Panc1 (cell line): ENCODE measurements around the gene CSH1. TPM values are rescaled to one million over a fixed set of nuclear protein-coding genes. Genes with fewer than 3 reads are reported as not detected.

Experiments
- ATAC-seq: fragments of 200-7000 bp; cut with Tn5 transposase; 2 replicates; pipeline ENCODE4 v1.9.1; 2020; ENCODE audit warnings: mild to moderate bottlenecking, moderate library complexity
- BruUV-seq: library from RNA; stranded (reverse); fragments of 400-500 nt; replicated peaks from 2 replicates; lab custom pipeline; 2021; lab: Mats Ljungman, UMichigan
- CTCF ChIA-PET: fragments of 300-600 bp; sonication (Branson Sonifier 250); formaldehyde crosslinking; loops from one replicate; lab custom pipeline; 2022; ENCODE audit warnings: antibody characterized with exemption; lab: Charles Lee
- POLR2A ChIA-PET: fragments of 300-600 bp; sonication (Branson Sonifier 250); formaldehyde crosslinking; loops from one replicate; lab custom pipeline; 2022; ENCODE audit warnings: antibody characterized with exemption; lab: Charles Lee
- DNase-seq: peaks from one replicate; pipeline ENCODE4 v3.0.0-alpha.2; 2010; ENCODE audit warnings: low read depth, low spot score
- H3K27ac ChIP-seq: 2 replicates; pipeline ENCODE4 v1.5.1; 2011; ENCODE audit warnings: mild to moderate bottlenecking, low read length, inconsistent platforms
- H3K27me3 ChIP-seq: fragments of 200-500 bp; sonication (Bioruptor generic); 2 replicates; pipeline ENCODE4 v1.6.0; 2014; ENCODE audit warnings: low read length, inconsistent platforms; ENCODE audit not compliant: control insufficient read depth, insufficient read depth
- H3K36me3 ChIP-seq: fragments of 200-500 bp; sonication (Bioruptor generic); 2 replicates; pipeline ENCODE4 v1.5.1; 2014; ENCODE audit warnings: inconsistent platforms, mild to moderate bottlenecking, low read length, moderate library complexity; ENCODE audit not compliant: control insufficient read depth, insufficient read depth
- H3K4me1 ChIP-seq: 2 replicates; pipeline ENCODE4 v1.5.1; 2011; ENCODE audit warnings: inconsistent platforms, mild to moderate bottlenecking, low read length, moderate library complexity; ENCODE audit not compliant: control insufficient read depth, insufficient read depth
- H3K4me3 ChIP-seq, 2 experiments: 2 replicates each; pipeline ENCODE4 v1.5.1; 2011 to 2012; ENCODE audit warnings: low read depth in 2 of 2, low read length in 2 of 2, mild to moderate bottlenecking in 2 of 2, inconsistent platforms in 1 of 2, moderate library complexity in 1 of 2
- H3K9me3 ChIP-seq: fragments of 200-500 bp; sonication (Bioruptor generic); 2 replicates; pipeline ENCODE4 v1.5.1; 2014; ENCODE audit warnings: low read depth, mild to moderate bottlenecking, inconsistent platforms, low read length, moderate library complexity; ENCODE audit not compliant: control insufficient read depth, insufficient read depth
- POLR2AphosphoS5 ChIP-seq: IDR thresholded peaks from 2 replicates; pipeline ENCODE4 v1.6.1; 2012; ENCODE audit warnings: mild to moderate bottlenecking, low read depth, low read length, moderate library complexity
- SIN3A ChIP-seq: IDR thresholded peaks from 2 replicates; pipeline ENCODE4 v1.6.1; 2012; ENCODE audit warnings: low read depth, mild to moderate bottlenecking, low read length, moderate library complexity, borderline replicate concordance; ENCODE audit not compliant: insufficient read depth
- TCF7L2 ChIP-seq: IDR thresholded peaks from 2 replicates; pipeline ENCODE4 v1.6.1; 2011; ENCODE audit warnings: mild to moderate bottlenecking, low read depth, low read length, inconsistent platforms
- in situ Hi-C: cut with HindIII; loops from 2 replicates; pipeline ENCODE4 v1.10.0; 2016; ENCODE audit warnings: low sequenced_read_pairs, low pct_unique_long_range_greater_than_20kb
- intact Hi-C: fragments of 100-400 bp; cut with micrococcal nuclease; formaldehyde crosslinking; loops from one replicate; pipeline ENCODE4 v1.10.0; 2022; ENCODE audit not compliant: unreplicated experiment
- total RNA-seq: library from RNA; stranded (reverse); gene quantifications from one replicate; pipeline ENCODE4 v1.2.1, GENCODE V29; 2021; ENCODE audit not compliant: unreplicated experiment
- TF ChIP-seq, protein P1 (sequence below): fragments of 450-650 bp; IDR thresholded peaks from 2 replicates; pipeline ENCODE4 v1.5.1; 2017; ENCODE audit warnings: mild to moderate bottlenecking
- TF ChIP-seq, protein P2 (sequence below), 2 experiments: IDR thresholded peaks; 2 replicates each; pipeline ENCODE4 v1.6.1; 2011 to 2012; ENCODE audit warnings: low read depth in 2 of 2, control low read depth in 1 of 2, low read length in 1 of 2, mild to moderate bottlenecking in 1 of 2, moderate library complexity in 1 of 2; ENCODE audit not compliant: insufficient read depth in 1 of 2

CSH1 gene
- total RNA-seq, 1 experiment from 2014 or later, result not detected

- intact Hi-C loops (no loop called here), in situ Hi-C loops (no loop called here)
- DNase-seq (no peak), ATAC-seq (no peak)
- Histone ChIP-seq H3K4me3 (no peak overlapping the region), H3K27ac (no peak overlapping the region), H3K36me3 (no peaks in the 10 kb centered on the region), H3K9me3 (no peaks in the 10 kb centered on the region), H3K27me3 (no peaks in the 10 kb centered on the region), H3K4me1 (no peaks in the 10 kb centered on the region)
- TF ChIP-seq SIN3A, result no peak
- TF ChIP-seq, protein P1, sequence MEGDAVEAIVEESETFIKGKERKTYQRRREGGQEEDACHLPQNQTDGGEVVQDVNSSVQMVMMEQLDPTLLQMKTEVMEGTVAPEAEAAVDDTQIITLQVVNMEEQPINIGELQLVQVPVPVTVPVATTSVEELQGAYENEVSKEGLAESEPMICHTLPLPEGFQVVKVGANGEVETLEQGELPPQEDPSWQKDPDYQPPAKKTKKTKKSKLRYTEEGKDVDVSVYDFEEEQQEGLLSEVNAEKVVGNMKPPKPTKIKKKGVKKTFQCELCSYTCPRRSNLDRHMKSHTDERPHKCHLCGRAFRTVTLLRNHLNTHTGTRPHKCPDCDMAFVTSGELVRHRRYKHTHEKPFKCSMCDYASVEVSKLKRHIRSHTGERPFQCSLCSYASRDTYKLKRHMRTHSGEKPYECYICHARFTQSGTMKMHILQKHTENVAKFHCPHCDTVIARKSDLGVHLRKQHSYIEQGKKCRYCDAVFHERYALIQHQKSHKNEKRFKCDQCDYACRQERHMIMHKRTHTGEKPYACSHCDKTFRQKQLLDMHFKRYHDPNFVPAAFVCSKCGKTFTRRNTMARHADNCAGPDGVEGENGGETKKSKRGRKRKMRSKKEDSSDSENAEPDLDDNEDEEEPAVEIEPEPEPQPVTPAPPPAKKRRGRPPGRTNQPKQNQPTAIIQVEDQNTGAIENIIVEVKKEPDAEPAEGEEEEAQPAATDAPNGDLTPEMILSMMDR, result no peak
- no peak for TF ChIP-seq POLR2AphosphoS5
- TF ChIP-seq, protein P2, sequence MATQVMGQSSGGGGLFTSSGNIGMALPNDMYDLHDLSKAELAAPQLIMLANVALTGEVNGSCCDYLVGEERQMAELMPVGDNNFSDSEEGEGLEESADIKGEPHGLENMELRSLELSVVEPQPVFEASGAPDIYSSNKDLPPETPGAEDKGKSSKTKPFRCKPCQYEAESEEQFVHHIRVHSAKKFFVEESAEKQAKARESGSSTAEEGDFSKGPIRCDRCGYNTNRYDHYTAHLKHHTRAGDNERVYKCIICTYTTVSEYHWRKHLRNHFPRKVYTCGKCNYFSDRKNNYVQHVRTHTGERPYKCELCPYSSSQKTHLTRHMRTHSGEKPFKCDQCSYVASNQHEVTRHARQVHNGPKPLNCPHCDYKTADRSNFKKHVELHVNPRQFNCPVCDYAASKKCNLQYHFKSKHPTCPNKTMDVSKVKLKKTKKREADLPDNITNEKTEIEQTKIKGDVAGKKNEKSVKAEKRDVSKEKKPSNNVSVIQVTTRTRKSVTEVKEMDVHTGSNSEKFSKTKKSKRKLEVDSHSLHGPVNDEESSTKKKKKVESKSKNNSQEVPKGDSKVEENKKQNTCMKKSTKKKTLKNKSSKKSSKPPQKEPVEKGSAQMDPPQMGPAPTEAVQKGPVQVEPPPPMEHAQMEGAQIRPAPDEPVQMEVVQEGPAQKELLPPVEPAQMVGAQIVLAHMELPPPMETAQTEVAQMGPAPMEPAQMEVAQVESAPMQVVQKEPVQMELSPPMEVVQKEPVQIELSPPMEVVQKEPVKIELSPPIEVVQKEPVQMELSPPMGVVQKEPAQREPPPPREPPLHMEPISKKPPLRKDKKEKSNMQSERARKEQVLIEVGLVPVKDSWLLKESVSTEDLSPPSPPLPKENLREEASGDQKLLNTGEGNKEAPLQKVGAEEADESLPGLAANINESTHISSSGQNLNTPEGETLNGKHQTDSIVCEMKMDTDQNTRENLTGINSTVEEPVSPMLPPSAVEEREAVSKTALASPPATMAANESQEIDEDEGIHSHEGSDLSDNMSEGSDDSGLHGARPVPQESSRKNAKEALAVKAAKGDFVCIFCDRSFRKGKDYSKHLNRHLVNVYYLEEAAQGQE (IDR thresholded peaks at IDR 0.05; ENCODE audit: insufficient read depth in 1 of 2, low read depth in 2 of 2, low read length in 1 of 2), result no peak
- no peak for TF ChIP-seq TCF7L2
- ChIA-PET POLR2A (no interaction called here), CTCF (interaction anchor here (1.0 kb wide), 1 partner anchor 17 kb away, joined by 3 read pairs; no protein-coding TSS in a partner anchor)
- BruUV-seq, result no TSS peak
Observed at GRCh38 chr17:63934183-63935112, 38.1 kb upstream of the CSH1 start.

- H3K27me3 ChIP-seq, result no peaks in the 10 kb centered on the region
- no peak for ATAC-seq
- POLR2A ChIA-PET, result no interaction called here
- H3K27ac ChIP-seq, result no peak overlapping the region
- no peak overlapping the region for H3K4me3 ChIP-seq
- no TSS peak for BruUV-seq
- in situ Hi-C loops, result no loop called here
- CTCF ChIA-PET, result no interaction called here
- no peak for DNase-seq
- no peaks in the 10 kb centered on the region for H3K36me3 ChIP-seq
- H3K4me1 ChIP-seq, result no peaks in the 10 kb centered on the region
- no peaks in the 10 kb centered on the region for H3K9me3 ChIP-seq
- TF ChIP-seq, protein P2 (IDR thresholded peaks at IDR 0.05; ENCODE audit: insufficient read depth in 1 of 2, low read depth in 2 of 2, low read length in 1 of 2), result no peak
- TF ChIP-seq POLR2AphosphoS5 (no peak), SIN3A (no peak), TCF7L2 (no peak)
- TF ChIP-seq, protein P1, result no peak
- intact Hi-C loops, result no loop called here
Observed at GRCh38 chr17:63933598-63933997, 37.2 kb upstream of the CSH1 start.
